Spleen (tissue), 11 donors: Measurements from ENCODE around the gene KLHL25. TPM values are rescaled to one million over a fixed set of nuclear protein-coding genes. Genes with fewer than 3 reads are reported as not detected.

Source experiments
- DNase-seq: peaks from one replicate; pipeline ENCODE4 v3.0.0-alpha.2; 2020
- H3K27ac ChIP-seq, 8 donors: fragments of 200-600 bp; sonication (generic) in 7 of 8; 1 replicate in 4 of 8; 2 replicates in 4 of 8; pipeline versions ENCODE4 v1.5.0 to v1.8.0; 2016 to 2021; ENCODE audit warnings: inconsistent platforms in 4 of 8, mild to moderate bottlenecking in 4 of 8, moderate library complexity in 1 of 8
- H3K27me3 ChIP-seq, 7 donors: fragments of 200-600 bp; sonication (generic) in 6 of 7; replicated peaks in 1 of 7; 1 replicate in 4 of 7; 2 replicates in 3 of 7; pipeline versions ENCODE4 v1.5.0 to v1.8.0; 2016 to 2021; ENCODE audit warnings: inconsistent platforms in 3 of 7, mild to moderate bottlenecking in 1 of 7
- H3K36me3 ChIP-seq, 6 donors: fragments of 200-600 bp; sonication (generic) in 5 of 6; 1 replicate in 4 of 6; 2 replicates in 2 of 6; pipeline versions ENCODE4 v1.5.0 to v1.8.0; 2016 to 2021; ENCODE audit warnings: inconsistent platforms in 2 of 6
- H3K4me1 ChIP-seq, 6 donors: fragments of 200-600 bp; sonication (generic) in 5 of 6; 1 replicate in 3 of 6; 2 replicates in 3 of 6; pipeline versions ENCODE4 v1.5.0 to v1.8.0; 2016 to 2021; ENCODE audit warnings: inconsistent platforms in 3 of 6
- H3K4me3 ChIP-seq, 8 donors: fragments of 200-600 bp; sonication (generic) in 7 of 8; 1 replicate in 4 of 8; 2 replicates in 4 of 8; pipeline versions ENCODE4 v1.5.0 to v1.8.0; 2016 to 2021; ENCODE audit warnings: inconsistent platforms in 4 of 8, mild to moderate bottlenecking in 4 of 8, moderate library complexity in 2 of 8
- H3K9me3 ChIP-seq, 8 donors: fragments of 200-600 bp; sonication (generic) in 7 of 8; 1 replicate in 4 of 8; 2 replicates in 4 of 8; pipeline versions ENCODE4 v1.5.0 to v1.8.0; 2016 to 2021; ENCODE audit warnings: inconsistent platforms in 4 of 8
- POLR2A ChIP-seq, 3 donors: fragments of 450-650 bp; IDR thresholded peaks; one replicate each; pipeline ENCODE4 v1.5.1; 2017; ENCODE audit warnings: antibody characterized with exemption in 3 of 3, mild to moderate bottlenecking in 1 of 3
- POLR2AphosphoS5 ChIP-seq, 3 donors: sonication (generic); formaldehyde crosslinking; IDR thresholded peaks; one replicate each; pipeline ENCODE4 v1.5.1; 2017; ENCODE audit warnings: antibody characterized with exemption in 3 of 3
- WGBS, 5 donors: extraction: QIAGEN DNeasy Blood & Tissue Kit in 3 of 5; methylation state at CpG; one replicate each; pipeline versions ENCODE4 v1.1.5 to v1.1.7; 2013 to 2018; 5-methylcytosine and 5-hydroxymethylcytosine counted together
- intact Hi-C: fragments of 100-400 bp; cut with DNase I; formaldehyde crosslinking; loops from one replicate; pipeline ENCODE4 v1.15.0; 2023; ENCODE audit warnings: low total_unique reads
- polyA plus RNA-seq, 3 donors: library from polyadenylated mRNA; stranded (reverse); fragments of 200-250 nt; gene quantifications; one replicate each; pipeline ENCODE4 v1.2.1, GENCODE V29; 2013
- total RNA-seq, 7 donors: library from RNA; depleted of rRNA in 3 of 7; stranded (reverse); fragments of >200 nt in 3 of 7; fragmentation: NEBNext Ultra II Directional in 4 of 7; extraction: Animal tissue kit (Norgen Biotek cat#: 25700) in 4 of 7; gene quantifications; one replicate each; pipeline versions ENCODE4 v1.1.0 to v1.2.1, GENCODE V29; 2016 to 2021
- TF ChIP-seq, protein P1 (sequence below), 11 experiments: fragments of 200-600 bp in 7 of 11; fragments of 450-650 bp in 4 of 11; sonication (generic) in 4 of 11; IDR thresholded peaks in 8 of 11; conservative IDR thresholded peaks in 3 of 11; 1 replicate in 7 of 11; 2 replicates in 4 of 11; pipeline versions ENCODE4 v1.4.0 to v1.8.0; 2016 to 2021; ENCODE audit warnings: antibody characterized with exemption in 11 of 11, inconsistent platforms in 4 of 11, mild to moderate bottlenecking in 1 of 11
- donor health status: healthy with polysubstance abuse.
- donor health status: DM: no; HTN: no; CAD: no; lungs with moderate emphysema.
- donor health status: DM: no; HTN: no; CAD: no.
- donor health status: Bipolar disorder and iron deficiency.
- donor health status: healthy.
- donor health status: DM: no; HTN: no; CAD: no.
- donor health status: DM: yes; HTN: yes; CAD: no.

Gene KLHL25
- total and polyA plus RNA-seq, 10 donors = 1.00 to 4.6 (median 3.1) TPM

DNA sequence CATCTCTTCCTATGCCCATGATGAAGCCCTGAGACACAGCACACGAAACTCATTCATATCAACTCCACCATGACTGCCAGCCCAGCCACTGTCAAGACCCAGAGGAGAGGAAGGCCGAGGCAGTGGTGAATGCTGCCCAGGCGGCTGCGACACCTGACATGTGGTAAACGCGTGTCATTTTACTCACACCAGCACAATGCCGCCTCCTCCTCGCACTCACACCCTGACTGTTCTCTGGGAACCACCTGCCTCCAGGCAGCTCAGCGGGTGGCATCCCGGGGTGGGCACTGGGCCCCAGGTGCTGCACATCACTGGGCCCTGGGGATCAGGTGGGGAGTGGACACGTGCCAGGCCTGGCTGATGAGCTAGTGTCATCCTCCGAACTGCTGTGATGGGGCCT is 21.5 kb downstream of the KLHL25 start:
- Histone ChIP-seq H3K27ac (peak overlapping the region in 1 of 8 donors; percentile 45), H3K27me3 (no peaks in the 10 kb centered on the region), H3K36me3 (peaks cover 0 to 15% (median 0%) of the 10 kb centered on the region in 6 donors), H3K4me1 (peaks cover 0 to 10% (median 0%) of the 10 kb centered on the region in 6 donors), H3K9me3 (no peaks in the 10 kb centered on the region), H3K4me3 (no peak overlapping the region)
- 86 to 94% (median 91%) methylated on average over 7 to 12 of the region's 12 CpGs for WGBS, 5 donors
- intact Hi-C loops = no loop called here
- TF ChIP-seq, protein P1, sequence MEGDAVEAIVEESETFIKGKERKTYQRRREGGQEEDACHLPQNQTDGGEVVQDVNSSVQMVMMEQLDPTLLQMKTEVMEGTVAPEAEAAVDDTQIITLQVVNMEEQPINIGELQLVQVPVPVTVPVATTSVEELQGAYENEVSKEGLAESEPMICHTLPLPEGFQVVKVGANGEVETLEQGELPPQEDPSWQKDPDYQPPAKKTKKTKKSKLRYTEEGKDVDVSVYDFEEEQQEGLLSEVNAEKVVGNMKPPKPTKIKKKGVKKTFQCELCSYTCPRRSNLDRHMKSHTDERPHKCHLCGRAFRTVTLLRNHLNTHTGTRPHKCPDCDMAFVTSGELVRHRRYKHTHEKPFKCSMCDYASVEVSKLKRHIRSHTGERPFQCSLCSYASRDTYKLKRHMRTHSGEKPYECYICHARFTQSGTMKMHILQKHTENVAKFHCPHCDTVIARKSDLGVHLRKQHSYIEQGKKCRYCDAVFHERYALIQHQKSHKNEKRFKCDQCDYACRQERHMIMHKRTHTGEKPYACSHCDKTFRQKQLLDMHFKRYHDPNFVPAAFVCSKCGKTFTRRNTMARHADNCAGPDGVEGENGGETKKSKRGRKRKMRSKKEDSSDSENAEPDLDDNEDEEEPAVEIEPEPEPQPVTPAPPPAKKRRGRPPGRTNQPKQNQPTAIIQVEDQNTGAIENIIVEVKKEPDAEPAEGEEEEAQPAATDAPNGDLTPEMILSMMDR (IDR thresholded peaks at IDR 0.05 in 8 of 11, conservative IDR thresholded peaks at IDR 0.05 in 3 of 11) = no peak
- no peak for DNase-seq

DNA sequence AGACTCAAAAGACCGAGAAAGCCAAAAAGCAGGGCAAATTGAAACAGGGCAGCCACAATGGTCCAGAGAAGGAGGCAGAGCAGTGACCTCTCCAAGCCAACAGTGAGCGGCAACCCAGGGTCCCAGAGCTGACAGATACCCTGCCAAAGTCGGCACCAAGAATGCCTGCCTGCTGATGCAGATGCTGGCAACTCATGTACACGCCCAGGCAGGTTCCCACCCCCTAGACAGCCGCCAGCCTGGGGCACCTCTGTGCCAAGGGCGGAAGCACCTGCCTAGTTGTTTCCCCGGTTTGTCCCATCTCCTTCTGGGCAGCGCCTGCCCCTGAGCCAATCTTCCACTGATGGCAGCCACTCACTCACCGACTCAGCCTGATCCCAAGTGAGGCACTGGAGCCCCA is 22.1 kb downstream of the KLHL25 start:
- TF ChIP-seq POLR2A (IDR thresholded peaks at IDR 0.05) = no peak
- TF ChIP-seq POLR2AphosphoS5 (IDR thresholded peaks at IDR 0.05) = no peak
- TF ChIP-seq, protein P1 (IDR thresholded peaks at IDR 0.05 in 8 of 11, conservative IDR thresholded peaks at IDR 0.05 in 3 of 11) = no peak
- Histone ChIP-seq H3K36me3 (peaks cover 0 to 20% (median 0%) of the 10 kb centered on the region in 6 donors), H3K4me3 (no peak overlapping the region), H3K4me1 (peaks cover 0 to 10% (median 0%) of the 10 kb centered on the region in 6 donors), H3K27ac (peak overlapping the region in 2 of 8 donors; percentile 2 to 45), H3K9me3 (no peaks in the 10 kb centered on the region), H3K27me3 (no peaks in the 10 kb centered on the region)
- no peak for DNase-seq
- intact Hi-C loops = no loop called here
- whole genome bisulfite sequencing, 5 donors = 78 to 96% (median 91%) methylated on average over 6 to 9 of the region's 9 CpGs

DNA sequence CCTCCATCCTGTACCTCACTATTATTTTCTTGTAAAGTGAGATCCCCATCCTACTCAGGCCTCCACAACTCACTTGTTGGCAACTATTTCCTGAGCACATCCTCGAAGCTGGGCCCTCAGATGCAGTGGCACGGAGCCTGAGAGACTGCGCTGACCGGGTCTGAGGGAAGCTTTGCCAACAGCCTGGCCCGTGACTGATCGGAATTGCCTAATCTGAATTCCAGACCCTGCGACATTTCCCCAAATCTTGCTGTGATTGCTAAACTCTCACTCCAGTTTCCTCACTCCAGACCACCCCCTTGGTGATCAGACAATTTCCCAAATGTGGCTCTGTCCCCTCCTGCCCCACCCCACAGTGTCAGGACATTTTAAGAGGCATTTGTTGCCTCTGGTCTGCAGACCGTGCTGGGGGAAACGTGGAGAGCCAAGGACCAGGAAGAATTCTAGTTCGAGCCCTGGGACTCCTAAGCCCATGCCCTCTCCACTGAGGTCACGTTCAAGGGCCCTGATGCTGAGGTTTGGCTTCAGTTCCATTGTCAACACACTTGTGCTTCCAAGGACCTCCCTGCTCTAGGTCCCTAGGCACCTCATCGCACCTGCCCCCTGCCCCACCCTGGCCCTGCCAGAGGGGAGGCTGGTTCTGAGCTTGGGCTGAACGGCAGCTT is 22.8 kb downstream of the KLHL25 start:
- H3K4me1 ChIP-seq = peaks cover 0 to 10% (median 0%) of the 10 kb centered on the region in 6 donors
- TF ChIP-seq, protein P1 (IDR thresholded peaks at IDR 0.05 in 8 of 11, conservative IDR thresholded peaks at IDR 0.05 in 3 of 11) = no peak
- no peak for TF ChIP-seq POLR2A (IDR thresholded peaks at IDR 0.05)
- TF ChIP-seq POLR2AphosphoS5 (IDR thresholded peaks at IDR 0.05) = peak in 1 of 3 donors; percentile 42
- H3K9me3 ChIP-seq = no peaks in the 10 kb centered on the region
- no peak overlapping the region for H3K4me3 ChIP-seq
- DNase-seq = no peak
- intact Hi-C loops = no loop called here
- H3K27me3 ChIP-seq = no peaks in the 10 kb centered on the region
- H3K27ac ChIP-seq = peak overlapping the region in 2 of 8 donors; percentile 31 to 57
- 63 to 74% (median 70%) methylated on average over 13 of the region's 13 CpGs for WGBS, 5 donors
- peaks cover 0 to 24% (median 0%) of the 10 kb centered on the region in 6 donors for H3K36me3 ChIP-seq

DNA sequence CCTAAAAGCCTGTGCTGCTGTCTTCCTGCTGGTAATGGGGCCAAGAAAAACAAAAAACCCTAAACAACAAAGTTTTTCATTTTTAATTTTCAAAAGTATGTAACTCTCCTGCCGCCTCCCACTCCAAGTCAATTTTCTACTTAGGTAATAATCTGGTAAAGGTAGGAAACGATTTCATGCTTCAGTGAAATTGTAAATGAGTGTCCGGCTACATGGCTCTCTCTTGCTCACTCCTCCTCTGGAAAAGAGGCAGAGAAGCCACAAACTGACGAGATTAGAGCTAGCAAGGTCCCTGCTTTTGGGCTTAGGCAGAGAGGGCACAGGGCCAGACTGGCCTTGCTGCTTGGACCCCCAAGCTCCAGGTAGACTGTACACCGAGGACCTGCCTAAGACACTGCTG is 23.5 kb downstream of the KLHL25 start:
- peak overlapping the region in 2 of 8 donors; percentile 31 to 57 for H3K27ac ChIP-seq
- peaks cover 0 to 10% (median 0%) of the 10 kb centered on the region in 6 donors for H3K4me1 ChIP-seq
- TF ChIP-seq POLR2AphosphoS5 (IDR thresholded peaks at IDR 0.05) (no peak), POLR2A (IDR thresholded peaks at IDR 0.05) (no peak)
- TF ChIP-seq, protein P1 (IDR thresholded peaks at IDR 0.05 in 8 of 11, conservative IDR thresholded peaks at IDR 0.05 in 3 of 11) = no peak
- intact Hi-C loops = no loop called here
- H3K27me3 ChIP-seq = no peaks in the 10 kb centered on the region
- H3K9me3 ChIP-seq = no peaks in the 10 kb centered on the region
- H3K36me3 ChIP-seq = peaks cover 0 to 24% (median 0%) of the 10 kb centered on the region in 6 donors
- WGBS, 5 donors = 82 to 90% (median 89%) methylated on average over 4 to 5 of the region's 5 CpGs
- no peak overlapping the region for H3K4me3 ChIP-seq
- no peak for DNase-seq
